ENCODE measurements around the gene ARHGAP22. TPM values are rescaled to one million over a fixed set of nuclear protein-coding genes. Genes with fewer than 3 reads are reported as not detected.
A peak's percentile ranks its signal among the peaks of the same experiment; 100 is the strongest.
"Not testable (repeated sequence)": the region's sequence is repeated elsewhere in the genome, so short reads cannot be mapped to it uniquely, and the experiment has no call there.

The ARHGAP22 gene
- not detected for total RNA-seq

- Mint-ChIP-seq H3K36me3 (no peaks in the 10 kb centered on the region), H3K27ac (no peak within 1 kb of the TSS), H3K4me3 (no peak within 1 kb of the TSS), H3K27me3 (peaks cover 36% of the 10 kb centered on the region), H3K9me3 (ENCODE audit: low read depth) (no peaks in the 10 kb centered on the region), H3K4me1 (peaks cover 2% of the 10 kb centered on the region)
- CTCF ChIA-PET: interaction anchor here (1.3 to 5.0 kb wide), 2 partner anchors 10 to 51 kb away, joined by 3 to 43 read pairs; no protein-coding TSS in a partner anchor
- peak; percentile 65 for ATAC-seq
- peak; percentile 4 for DNase-seq
Measured at GRCh38 chr10:48604991-48605508, at the start of gene ARHGAP22. TSS of gene ARHGAP22 (minus strand) at chr10:48605073. CDS start at chr10:48604796, 277 bp downstream.

GRCh38 chr10:48653944-48654698 lies 49.2 kb upstream of the ARHGAP22 start:
- H3K4me3 Mint-ChIP-seq: no peak overlapping the region
- H3K9me3 Mint-ChIP-seq (ENCODE audit: low read depth): no peaks in the 10 kb centered on the region
- DNase-seq: no peak
- CTCF ChIA-PET: interaction anchor here (1.1 to 5.4 kb wide), 2 partner anchors 104 to 290 kb away, joined by 3 to 87 read pairs; no protein-coding TSS in a partner anchor
- no peak overlapping the region for H3K27ac Mint-ChIP-seq
- H3K36me3 Mint-ChIP-seq: no peaks in the 10 kb centered on the region
- H3K27me3 Mint-ChIP-seq: peaks cover 42% of the 10 kb centered on the region
- H3K4me1 Mint-ChIP-seq: peaks cover 12% of the 10 kb centered on the region
- no peak for ATAC-seq

GRCh38 chr10:48653347-48653746 lies 48.5 kb upstream of the ARHGAP22 start:
- H3K4me1 Mint-ChIP-seq: peaks cover 12% of the 10 kb centered on the region
- no peaks in the 10 kb centered on the region for H3K36me3 Mint-ChIP-seq
- H3K27me3 Mint-ChIP-seq: peaks cover 41% of the 10 kb centered on the region
- ATAC-seq (no peak), DNase-seq (no peak)
- H3K9me3 Mint-ChIP-seq (ENCODE audit: low read depth): no peaks in the 10 kb centered on the region
- CTCF ChIA-PET: no interaction called here
- H3K4me3 Mint-ChIP-seq: no peak overlapping the region
- no peak overlapping the region for H3K27ac Mint-ChIP-seq

GRCh38 chr10:48652344-48652743 lies 47.5 kb upstream of the ARHGAP22 start:
- Mint-ChIP-seq H3K4me1 (peaks cover 16% of the 10 kb centered on the region), H3K9me3 (ENCODE audit: low read depth) (no peaks in the 10 kb centered on the region), H3K27ac (no peak overlapping the region), H3K36me3 (no peaks in the 10 kb centered on the region), H3K27me3 (peaks cover 41% of the 10 kb centered on the region), H3K4me3 (no peak overlapping the region)
- ATAC-seq (no peak), DNase-seq (no peak)
- CTCF ChIA-PET: no interaction called here

GRCh38 chr10:48651839-48652238 lies 47.0 kb upstream of the ARHGAP22 start:
- Mint-ChIP-seq H3K9me3 (ENCODE audit: low read depth) (no peaks in the 10 kb centered on the region), H3K27me3 (peaks cover 41% of the 10 kb centered on the region), H3K4me1 (peaks cover 16% of the 10 kb centered on the region), H3K36me3 (no peaks in the 10 kb centered on the region), H3K27ac (no peak overlapping the region), H3K4me3 (no peak overlapping the region)
- CTCF ChIA-PET: no interaction called here
- ATAC-seq (no peak), DNase-seq (no peak)

- CTCF ChIA-PET: no interaction called here
- H3K4me1 Mint-ChIP-seq: peaks cover 12% of the 10 kb centered on the region
- peaks cover 44% of the 10 kb centered on the region for H3K27me3 Mint-ChIP-seq
- no peak for ATAC-seq
- H3K36me3 Mint-ChIP-seq: no peaks in the 10 kb centered on the region
- no peak overlapping the region for H3K27ac Mint-ChIP-seq
- H3K9me3 Mint-ChIP-seq (ENCODE audit: low read depth): no peaks in the 10 kb centered on the region
- H3K4me3 Mint-ChIP-seq: no peak overlapping the region
- DNase-seq: no peak
Measured at GRCh38 chr10:48651293-48651692, 46.4 kb upstream of the ARHGAP22 start.

- DNase-seq: no peak
- H3K36me3 Mint-ChIP-seq: no peaks in the 10 kb centered on the region
- CTCF ChIA-PET: no interaction called here
- H3K27me3 Mint-ChIP-seq: peaks cover 54% of the 10 kb centered on the region
- no peak overlapping the region for H3K4me3 Mint-ChIP-seq
- H3K9me3 Mint-ChIP-seq (ENCODE audit: low read depth): no peaks in the 10 kb centered on the region
- H3K27ac Mint-ChIP-seq: no peak overlapping the region
- peaks cover 11% of the 10 kb centered on the region for H3K4me1 Mint-ChIP-seq
- no peak for ATAC-seq
Measured at GRCh38 chr10:48649349-48649944, 44.6 kb upstream of the ARHGAP22 start.

- CTCF ChIA-PET: interaction anchor here (2.9 kb wide), 1 partner anchor 8 kb away, joined by 17 read pairs; no protein-coding TSS in a partner anchor
- peaks cover 50% of the 10 kb centered on the region for H3K27me3 Mint-ChIP-seq
- no peak for DNase-seq
- H3K27ac Mint-ChIP-seq: no peak overlapping the region
- H3K9me3 Mint-ChIP-seq (ENCODE audit: low read depth): no peaks in the 10 kb centered on the region
- H3K4me3 Mint-ChIP-seq: no peak overlapping the region
- ATAC-seq: no peak
- peaks cover 11% of the 10 kb centered on the region for H3K4me1 Mint-ChIP-seq
- H3K36me3 Mint-ChIP-seq: no peaks in the 10 kb centered on the region
Measured at GRCh38 chr10:48648172-48648942, 43.5 kb upstream of the ARHGAP22 start.

- H3K9me3 Mint-ChIP-seq (ENCODE audit: low read depth); H3K4me3 Mint-ChIP-seq; ATAC-seq; H3K27ac Mint-ChIP-seq; H3K36me3 Mint-ChIP-seq; H3K4me1 Mint-ChIP-seq; DNase-seq: not testable (repeated sequence)
- CTCF ChIA-PET: interaction anchor here (2.9 kb wide), 1 partner anchor 9 kb away, joined by 17 read pairs; no protein-coding TSS in a partner anchor
- peaks cover 43% of the 10 kb centered on the region for H3K27me3 Mint-ChIP-seq
Measured at GRCh38 chr10:48647073-48647472, 42.2 kb upstream of the ARHGAP22 start.

- no peak for ATAC-seq
- Mint-ChIP-seq H3K9me3 (ENCODE audit: low read depth) (peaks cover 6% of the 10 kb centered on the region), H3K27me3 (peaks cover 44% of the 10 kb centered on the region), H3K4me3 (no peak overlapping the region), H3K36me3 (no peaks in the 10 kb centered on the region), H3K4me1 (peaks cover 4% of the 10 kb centered on the region), H3K27ac (no peak overlapping the region)
- CTCF ChIA-PET: interaction anchor here (1.5 kb wide), 1 partner anchor 11 kb away, joined by 5 read pairs; no protein-coding TSS in a partner anchor
- DNase-seq: no peak
Measured at GRCh38 chr10:48645600-48645999, 40.7 kb upstream of the ARHGAP22 start.

- Mint-ChIP-seq H3K9me3 (ENCODE audit: low read depth) (peaks cover 11% of the 10 kb centered on the region), H3K27me3 (peaks cover 43% of the 10 kb centered on the region)
- ATAC-seq, DNase-seq, H3K36me3 Mint-ChIP-seq, H3K4me1 Mint-ChIP-seq, H3K27ac Mint-ChIP-seq, H3K4me3 Mint-ChIP-seq: not testable (repeated sequence)
- CTCF ChIA-PET: interaction anchor here (1.6 kb wide), 1 partner anchor 17 kb away, joined by 3 read pairs; no protein-coding TSS in a partner anchor
Measured at GRCh38 chr10:48641099-48641690, 36.3 kb upstream of the ARHGAP22 start.

GRCh38 chr10:48640326-48640725 lies 35.5 kb upstream of the ARHGAP22 start:
- CTCF ChIA-PET: interaction anchor here (1.6 to 2.2 kb wide), 2 partner anchors 16 to 18 kb away, joined by 3 to 10 read pairs; no protein-coding TSS in a partner anchor

GRCh38 chr10:48639632-48640031 lies 34.8 kb upstream of the ARHGAP22 start:
- peaks cover 35% of the 10 kb centered on the region for H3K27me3 Mint-ChIP-seq
- H3K36me3 Mint-ChIP-seq: peaks cover 1% of the 10 kb centered on the region
- no peak overlapping the region for H3K27ac Mint-ChIP-seq
- H3K9me3 Mint-ChIP-seq (ENCODE audit: low read depth): peaks cover 11% of the 10 kb centered on the region
- peaks cover 1% of the 10 kb centered on the region for H3K4me1 Mint-ChIP-seq
- CTCF ChIA-PET: interaction anchor here (1.6 to 2.2 kb wide), 2 partner anchors 16 to 19 kb away, joined by 3 to 10 read pairs; no protein-coding TSS in a partner anchor
- DNase-seq (no peak), ATAC-seq (no peak)
- H3K4me3 Mint-ChIP-seq: no peak overlapping the region

More at GRCh38 chr10:48640326-48640725, 35.5 kb upstream of the ARHGAP22 start:
- peaks cover 1% of the 10 kb centered on the region for H3K36me3 Mint-ChIP-seq
- H3K27ac Mint-ChIP-seq: no peak overlapping the region
- H3K4me1 Mint-ChIP-seq: no peaks in the 10 kb centered on the region
- ATAC-seq (no peak), DNase-seq (no peak)
- peaks cover 41% of the 10 kb centered on the region for H3K27me3 Mint-ChIP-seq
- H3K9me3 Mint-ChIP-seq (ENCODE audit: low read depth): peaks cover 11% of the 10 kb centered on the region
- H3K4me3 Mint-ChIP-seq: no peak overlapping the region
